ENCODE data around the gene RECQL5.

RECQL5 gene

DNA sequence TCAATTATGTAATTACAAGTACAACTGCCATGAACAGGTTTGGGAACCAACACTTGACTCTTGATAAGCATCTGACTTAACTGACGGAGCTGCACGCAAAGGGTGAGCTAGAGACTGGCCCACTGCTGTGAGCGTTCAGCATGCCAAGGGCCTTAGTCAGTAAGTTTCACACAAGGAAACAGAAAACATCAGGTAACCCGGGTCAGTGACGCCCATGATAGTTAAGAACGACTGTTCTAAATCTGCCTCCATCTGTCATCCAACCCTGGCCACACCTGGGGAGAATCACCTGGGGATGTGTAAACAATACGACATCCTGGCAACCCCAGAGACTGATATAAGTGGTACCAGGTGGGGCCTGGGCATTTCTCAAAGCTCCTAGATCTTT is 21.5 kb downstream of the RECQL5 start:
- Histone ChIP-seq H3K4me3 (ENCODE audit: low read depth, low read length) (no peak overlapping the region), H3K27me3 (no peaks in the 10 kb centered on the region), H3K36me3 (no peaks in the 10 kb centered on the region), H3K9me3 (no peaks in the 10 kb centered on the region), H3K4me1 (no peaks in the 10 kb centered on the region)
- TF ChIP-seq, protein P1, sequence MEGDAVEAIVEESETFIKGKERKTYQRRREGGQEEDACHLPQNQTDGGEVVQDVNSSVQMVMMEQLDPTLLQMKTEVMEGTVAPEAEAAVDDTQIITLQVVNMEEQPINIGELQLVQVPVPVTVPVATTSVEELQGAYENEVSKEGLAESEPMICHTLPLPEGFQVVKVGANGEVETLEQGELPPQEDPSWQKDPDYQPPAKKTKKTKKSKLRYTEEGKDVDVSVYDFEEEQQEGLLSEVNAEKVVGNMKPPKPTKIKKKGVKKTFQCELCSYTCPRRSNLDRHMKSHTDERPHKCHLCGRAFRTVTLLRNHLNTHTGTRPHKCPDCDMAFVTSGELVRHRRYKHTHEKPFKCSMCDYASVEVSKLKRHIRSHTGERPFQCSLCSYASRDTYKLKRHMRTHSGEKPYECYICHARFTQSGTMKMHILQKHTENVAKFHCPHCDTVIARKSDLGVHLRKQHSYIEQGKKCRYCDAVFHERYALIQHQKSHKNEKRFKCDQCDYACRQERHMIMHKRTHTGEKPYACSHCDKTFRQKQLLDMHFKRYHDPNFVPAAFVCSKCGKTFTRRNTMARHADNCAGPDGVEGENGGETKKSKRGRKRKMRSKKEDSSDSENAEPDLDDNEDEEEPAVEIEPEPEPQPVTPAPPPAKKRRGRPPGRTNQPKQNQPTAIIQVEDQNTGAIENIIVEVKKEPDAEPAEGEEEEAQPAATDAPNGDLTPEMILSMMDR (IDR thresholded peaks at IDR 0.05; ENCODE audit: low read depth, low read length), result no peak
- DNase-seq, result no peak

DNA sequence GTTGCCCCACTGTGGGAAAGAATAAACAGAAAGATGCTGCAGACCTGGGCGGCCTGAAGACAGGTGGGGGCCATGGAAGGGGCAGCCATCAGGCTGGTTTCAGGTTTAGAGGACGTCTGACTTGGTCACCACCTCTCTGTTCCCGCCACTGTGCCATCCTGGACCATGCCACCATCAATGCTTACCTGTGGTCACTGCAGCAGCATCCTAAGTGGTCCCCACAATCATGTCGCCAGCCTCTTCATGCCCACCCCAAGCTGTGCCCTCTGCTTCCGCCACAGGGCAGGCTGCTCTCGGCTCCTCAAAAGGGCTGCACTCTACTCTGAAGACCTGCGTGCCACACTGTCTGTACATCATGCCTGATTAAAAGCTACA is 23.3 kb downstream of the RECQL5 start:
- DNase-seq, result no peak
- H3K27me3 ChIP-seq, result no peaks in the 10 kb centered on the region
- H3K4me3 ChIP-seq (ENCODE audit: low read depth, low read length), result no peak overlapping the region
- no peaks in the 10 kb centered on the region for H3K4me1 ChIP-seq
- H3K36me3 ChIP-seq, result no peaks in the 10 kb centered on the region
- TF ChIP-seq, protein P1 (IDR thresholded peaks at IDR 0.05; ENCODE audit: low read depth, low read length), result no peak
- H3K9me3 ChIP-seq, result no peaks in the 10 kb centered on the region

DNA sequence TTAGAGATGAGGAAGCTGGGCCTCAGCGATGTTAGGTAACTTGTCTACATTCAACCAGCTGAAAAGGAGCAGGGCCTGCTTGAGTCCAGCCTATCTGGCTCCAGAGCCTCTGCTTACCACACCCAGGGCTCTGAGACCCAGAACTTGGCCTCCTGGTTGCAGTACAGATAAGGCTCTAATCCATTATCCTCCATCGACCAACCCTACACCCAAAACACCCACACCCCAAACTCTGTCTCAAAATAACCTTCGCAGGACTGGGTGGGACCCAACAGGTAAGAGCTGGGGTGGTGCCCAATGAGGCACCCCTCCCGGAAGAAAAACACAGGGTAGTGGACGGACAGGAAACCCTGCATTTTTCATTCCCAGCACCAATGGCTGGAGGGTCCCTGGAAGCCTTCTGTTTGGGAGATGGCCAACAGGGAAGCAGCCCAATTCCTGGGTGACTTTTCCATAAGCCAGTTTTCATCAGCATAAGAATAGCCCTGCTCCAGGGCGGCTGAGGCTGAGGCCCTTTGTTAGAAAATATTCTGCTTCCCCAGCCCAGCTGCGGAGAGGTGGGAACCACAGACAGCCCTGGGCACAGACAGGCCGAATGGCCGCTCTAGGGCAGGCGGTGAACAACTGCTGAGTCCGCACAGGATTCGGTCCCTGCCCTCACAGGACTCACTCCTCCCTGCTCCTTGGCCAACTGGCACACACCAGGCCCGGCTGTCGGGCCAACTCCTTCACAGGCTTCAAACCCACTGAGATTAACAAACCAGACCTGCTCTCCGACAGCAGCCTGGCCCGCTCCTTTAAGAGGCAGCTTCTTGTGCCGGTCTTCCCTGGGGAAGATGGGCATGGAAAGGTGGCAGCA is 23.9 kb downstream of the RECQL5 start:
- Histone ChIP-seq H3K27me3 (no peaks in the 10 kb centered on the region), H3K36me3 (no peaks in the 10 kb centered on the region), H3K9me3 (no peaks in the 10 kb centered on the region), H3K4me3 (ENCODE audit: low read depth, low read length) (no peak overlapping the region), H3K4me1 (no peaks in the 10 kb centered on the region)
- TF ChIP-seq, protein P1 (IDR thresholded peaks at IDR 0.05; ENCODE audit: low read depth, low read length), result no peak
- DNase-seq, result no peak

DNA sequence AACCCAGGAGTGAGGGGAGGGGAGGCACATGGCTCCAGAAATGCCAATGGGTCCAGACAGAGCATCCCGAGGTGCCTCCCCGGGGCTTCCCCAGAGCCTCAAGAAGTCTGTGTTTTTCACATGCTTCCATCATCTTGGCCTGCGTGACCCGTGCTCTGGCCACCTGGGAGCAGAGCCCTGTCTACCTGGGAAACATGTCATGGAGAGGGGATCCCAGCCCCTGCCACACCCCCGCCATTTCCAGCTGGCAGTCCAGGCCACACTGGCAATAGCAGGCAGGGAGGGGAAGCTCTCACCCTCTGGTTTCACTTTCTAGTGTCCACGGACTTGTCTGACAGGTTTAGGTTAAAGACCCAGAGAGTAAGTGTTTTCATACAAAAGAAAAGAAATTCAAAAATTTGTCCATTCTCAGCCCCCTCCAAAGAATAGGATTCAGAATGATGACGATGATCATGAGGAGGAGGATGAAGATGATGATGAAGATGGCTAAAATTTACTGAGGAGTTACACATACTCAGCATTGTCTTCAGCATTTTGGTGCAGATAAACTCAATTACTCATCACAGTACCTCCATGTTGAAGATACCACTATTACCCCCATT is 24.7 kb downstream of the RECQL5 start:
- TF ChIP-seq, protein P1 (IDR thresholded peaks at IDR 0.05; ENCODE audit: low read depth, low read length), result no peak

DNA sequence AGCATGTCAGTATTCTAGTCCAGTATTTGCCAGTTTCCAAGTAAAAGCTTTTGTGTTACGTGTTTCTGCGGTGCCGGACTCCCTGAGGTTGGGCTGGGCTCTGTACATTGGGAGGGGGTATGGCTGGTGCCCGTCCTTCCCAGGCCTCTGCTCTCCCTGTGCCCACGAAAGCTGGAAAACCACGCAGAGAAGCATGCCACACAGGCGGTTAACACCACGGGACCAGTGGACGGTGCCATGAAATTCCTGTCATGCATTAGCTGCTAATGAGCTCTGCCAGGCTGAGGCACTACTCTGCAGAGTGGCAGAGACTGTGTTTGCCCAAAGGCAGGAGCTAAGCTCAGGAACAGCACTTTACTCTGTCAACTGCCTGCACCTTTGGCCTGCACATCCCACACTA is 25.6 kb downstream of the RECQL5 start:
- H3K27me3 ChIP-seq, result no peaks in the 10 kb centered on the region
- DNase-seq, result no peak
- no peaks in the 10 kb centered on the region for H3K4me1 ChIP-seq
- no peaks in the 10 kb centered on the region for H3K36me3 ChIP-seq
- TF ChIP-seq, protein P1 (IDR thresholded peaks at IDR 0.05; ENCODE audit: low read depth, low read length), result no peak
- H3K9me3 ChIP-seq, result no peaks in the 10 kb centered on the region
- no peak overlapping the region for H3K4me3 ChIP-seq (ENCODE audit: low read depth, low read length)

More for the DNA sequence above, 24.7 kb downstream of the RECQL5 start:
- no peak for DNase-seq
- Histone ChIP-seq H3K9me3 (no peaks in the 10 kb centered on the region), H3K27me3 (no peaks in the 10 kb centered on the region), H3K36me3 (no peaks in the 10 kb centered on the region), H3K4me1 (no peaks in the 10 kb centered on the region), H3K4me3 (ENCODE audit: low read depth, low read length) (no peak overlapping the region)

DNA sequence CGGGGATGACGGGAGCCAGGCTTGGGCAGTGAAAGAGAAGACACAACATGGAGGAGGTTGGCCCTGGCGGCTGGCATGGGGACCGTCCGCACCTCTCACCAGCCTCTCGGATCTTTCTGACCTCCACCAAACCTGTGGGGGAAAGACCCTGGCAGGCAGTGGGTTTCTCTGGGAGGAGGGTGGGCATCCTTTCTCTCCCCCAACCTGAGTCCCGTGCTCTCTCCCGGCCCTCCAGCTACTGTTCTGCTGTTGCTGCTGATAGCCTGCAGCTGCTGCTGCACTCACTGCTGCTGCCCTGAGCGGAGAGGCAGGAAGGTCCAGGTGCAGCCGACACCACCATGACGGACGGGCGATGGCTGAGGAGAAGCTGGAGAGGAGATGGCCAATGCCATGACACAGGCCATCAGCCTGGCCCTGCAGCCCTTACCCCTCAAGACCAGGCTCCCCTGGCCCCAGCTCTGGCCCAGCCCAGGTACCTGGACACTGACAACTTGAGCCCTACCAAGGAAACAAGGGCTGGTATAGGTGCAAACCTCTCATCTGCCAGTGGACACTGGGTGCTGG is 26.3 kb downstream of the RECQL5 start:
- TF ChIP-seq, protein P1 (IDR thresholded peaks at IDR 0.05; ENCODE audit: low read depth, low read length), result no peak
- Histone ChIP-seq H3K9me3 (no peaks in the 10 kb centered on the region), H3K27me3 (no peaks in the 10 kb centered on the region), H3K4me3 (ENCODE audit: low read depth, low read length) (no peak overlapping the region), H3K4me1 (no peaks in the 10 kb centered on the region), H3K36me3 (no peaks in the 10 kb centered on the region)
- DNase-seq, result no peak

Measured in BE2C (cell line).